HG03460 (cell line): ENCODE data around the gene HOMER3.

Experiments used
- ATAC-seq: cut with Tn5 transposase; IDR thresholded peaks from one replicate; pipeline ENCODE4 v1.9.1; 2021; ENCODE audit not compliant: unreplicated experiment

The HOMER3 gene

DNA sequence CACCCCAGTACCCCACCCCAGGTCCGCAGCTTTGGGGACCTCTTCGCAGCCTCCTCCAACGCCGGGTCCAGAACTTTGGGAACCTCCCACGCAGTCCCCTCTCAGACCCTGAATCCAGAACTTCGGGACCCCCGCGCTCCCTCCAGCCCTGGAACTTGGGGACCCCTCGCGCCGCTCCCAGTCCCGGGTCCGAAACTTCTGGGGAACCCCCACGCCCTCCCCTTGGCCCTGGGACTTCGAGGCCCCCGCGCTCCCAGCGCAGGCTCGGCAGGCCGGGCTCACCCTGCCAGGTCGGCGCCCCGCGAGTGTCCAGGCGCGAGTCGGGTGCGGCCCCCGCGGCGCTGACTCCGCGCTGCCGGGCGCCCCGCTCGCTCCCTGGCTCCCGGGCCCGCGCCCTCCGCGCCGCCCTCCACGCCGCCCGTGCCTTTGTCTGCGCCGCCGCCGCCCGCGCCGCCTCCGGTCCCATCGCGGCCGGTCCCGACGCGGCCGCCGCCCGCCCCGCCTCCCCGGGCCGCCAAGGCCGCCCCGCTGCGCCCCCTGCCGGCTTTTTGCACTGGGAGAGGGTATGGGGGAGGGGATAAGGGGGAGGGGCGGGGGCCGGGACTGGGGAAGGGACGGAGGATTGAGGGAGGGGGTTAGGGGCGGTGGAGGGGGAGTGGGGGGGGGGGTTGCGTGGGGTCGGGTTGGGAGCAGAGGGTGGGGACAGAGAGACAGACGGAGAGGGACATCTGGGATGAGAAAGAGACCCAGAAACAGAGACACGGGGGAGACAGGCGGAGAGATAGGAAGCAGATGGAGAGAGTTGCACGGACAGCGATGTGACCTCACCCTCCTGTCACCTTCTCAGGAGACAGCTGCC is at the start of gene HOMER3:
Gene HOMER3, minus strand, starts transcription at position 449 of the 859 bp plus-strand sequence. CDS start 2,235 bp downstream, outside the sequence.
- no peak for ATAC-seq

GRCh38 chr19:18990128-18990708 is 49.2 kb upstream of the HOMER3 start:
- ATAC-seq, result no peak

GRCh38 chr19:18989316-18989715 is 48.3 kb upstream of the HOMER3 start:
- no peak for ATAC-seq

- ATAC-seq, result no peak
Observed at GRCh38 chr19:18987456-18987855, 46.4 kb upstream of the HOMER3 start.

- no peak for ATAC-seq
Observed at GRCh38 chr19:18985257-18985656, 44.2 kb upstream of the HOMER3 start.

- ATAC-seq, result no peak
Observed at GRCh38 chr19:18984251-18984650, 43.2 kb upstream of the HOMER3 start.

DNA sequence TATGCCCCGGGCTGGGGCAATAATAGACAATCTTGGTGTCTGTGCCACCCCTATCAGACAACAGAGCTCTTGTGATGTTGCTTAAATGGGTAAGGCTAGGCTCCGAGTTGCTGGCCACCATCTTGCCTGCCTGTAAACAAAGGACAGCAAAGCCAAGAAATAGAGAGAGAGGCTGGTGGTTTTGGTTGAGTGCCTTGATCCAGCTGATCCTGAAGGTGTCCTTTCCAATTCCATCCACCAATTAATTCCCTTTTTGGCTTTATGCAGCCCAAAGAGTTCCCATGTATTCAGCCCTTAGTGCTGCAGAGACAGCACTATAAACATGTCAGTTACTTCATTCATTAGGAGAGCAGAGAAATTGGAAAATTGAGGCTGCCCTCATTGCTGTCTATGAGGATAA is 41.7 kb upstream of the HOMER3 start:
- no peak for ATAC-seq

GRCh38 chr19:18980432-18981020 is 39.5 kb upstream of the HOMER3 start:
- ATAC-seq, result no peak

GRCh38 chr19:18978616-18979015 is 37.6 kb upstream of the HOMER3 start:
- no peak for ATAC-seq

DNA sequence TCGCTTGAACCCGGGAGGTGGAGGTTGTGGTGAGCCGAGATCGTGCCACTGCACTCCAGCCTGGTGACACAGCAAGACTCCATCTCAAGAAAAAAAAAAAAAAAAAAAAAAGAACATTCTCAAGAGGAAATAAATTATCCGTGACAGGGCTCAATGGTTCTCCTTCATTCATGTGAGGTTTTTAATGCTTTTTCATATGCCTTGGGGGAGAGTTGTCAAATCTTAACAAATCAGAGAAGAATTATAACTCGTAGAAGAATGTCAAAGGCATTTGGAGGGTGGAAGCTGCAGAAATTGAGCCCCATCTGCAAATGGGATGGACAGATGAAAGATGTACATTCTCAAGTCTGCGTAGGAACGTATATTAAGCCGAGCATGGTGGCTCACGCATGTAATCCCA is 34.9 kb upstream of the HOMER3 start:
- no peak for ATAC-seq

GRCh38 chr19:18975011-18975410 is 34.0 kb upstream of the HOMER3 start:
- no peak for ATAC-seq

GRCh38 chr19:18972851-18973250 is 31.8 kb upstream of the HOMER3 start:
- no peak for ATAC-seq

GRCh38 chr19:18972301-18972811 is 31.3 kb upstream of the HOMER3 start:
- no peak for ATAC-seq

DNA sequence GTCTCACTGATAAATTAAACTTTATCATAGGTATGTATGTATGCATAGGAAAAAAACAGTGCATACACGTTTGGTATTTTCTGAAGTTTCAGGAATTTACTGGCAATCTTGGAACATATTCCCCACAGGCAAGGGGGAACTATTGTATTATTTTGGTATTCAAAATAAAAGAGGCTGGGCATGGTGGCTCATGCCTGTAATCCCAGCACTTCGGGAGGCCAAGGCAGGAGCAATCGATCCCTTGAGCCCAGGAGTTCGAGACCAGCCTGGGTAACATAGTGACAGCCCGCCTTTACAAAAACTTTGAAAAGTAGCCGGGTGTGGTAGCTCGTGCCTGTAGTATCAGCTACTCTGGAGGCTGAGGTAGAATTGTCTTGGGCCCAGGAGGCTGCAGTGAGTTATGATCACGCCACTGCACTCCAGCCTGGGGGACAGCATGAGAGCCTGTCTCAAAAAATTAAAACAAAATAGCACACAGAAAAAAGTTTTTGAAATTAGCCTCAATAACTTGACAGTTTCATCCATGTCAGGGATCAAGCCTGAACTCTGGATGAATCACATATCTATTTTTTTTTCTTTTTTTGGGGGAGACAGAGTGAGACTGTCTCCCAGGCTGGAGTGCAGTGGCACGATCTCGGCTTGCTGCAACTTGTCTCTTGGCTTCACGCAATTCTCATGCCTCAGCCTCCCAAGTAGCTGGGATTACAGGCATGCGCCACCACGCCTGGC is 29.1 kb upstream of the HOMER3 start:
- no peak for ATAC-seq

DNA sequence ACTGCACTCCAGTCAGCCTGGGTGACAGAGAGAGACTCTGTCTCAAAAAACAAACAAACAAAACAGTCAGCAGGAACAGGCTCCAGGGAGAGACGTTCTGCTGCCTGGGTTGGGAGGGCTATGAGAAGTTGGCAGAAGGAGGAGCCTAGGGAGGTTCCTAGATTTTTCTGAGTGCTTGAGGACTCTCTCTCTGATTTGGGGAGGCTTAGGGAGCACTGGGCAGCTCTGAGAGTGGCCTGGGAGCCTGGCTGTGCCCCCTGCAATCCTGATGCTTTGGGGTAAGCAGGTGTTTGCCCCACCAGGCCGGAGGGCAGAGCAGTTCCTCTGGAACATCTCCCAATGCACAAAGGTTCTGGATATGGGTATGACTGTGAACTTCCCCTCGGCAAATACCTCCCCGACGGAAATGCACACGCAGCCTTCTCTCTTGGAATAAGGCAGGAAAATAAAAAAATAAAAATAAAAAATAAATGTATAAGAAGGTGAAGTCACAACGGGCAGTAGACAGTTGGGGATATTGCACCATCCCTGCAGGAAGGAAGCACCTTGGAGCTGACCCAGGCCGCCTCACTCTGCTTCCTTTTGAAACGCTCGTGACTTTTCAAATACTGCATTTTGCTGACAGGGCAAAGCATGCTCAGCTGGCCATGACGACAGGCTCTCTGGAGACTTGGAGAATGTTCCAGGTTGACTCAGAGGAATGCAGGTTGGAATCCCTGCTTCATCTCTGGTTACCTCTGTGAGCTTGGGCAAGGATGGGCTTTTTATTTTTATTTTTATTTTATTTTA is 26.5 kb upstream of the HOMER3 start:
- no peak for ATAC-seq

- no peak for ATAC-seq
Observed at GRCh38 chr19:18966307-18966706, 25.3 kb upstream of the HOMER3 start.

DNA sequence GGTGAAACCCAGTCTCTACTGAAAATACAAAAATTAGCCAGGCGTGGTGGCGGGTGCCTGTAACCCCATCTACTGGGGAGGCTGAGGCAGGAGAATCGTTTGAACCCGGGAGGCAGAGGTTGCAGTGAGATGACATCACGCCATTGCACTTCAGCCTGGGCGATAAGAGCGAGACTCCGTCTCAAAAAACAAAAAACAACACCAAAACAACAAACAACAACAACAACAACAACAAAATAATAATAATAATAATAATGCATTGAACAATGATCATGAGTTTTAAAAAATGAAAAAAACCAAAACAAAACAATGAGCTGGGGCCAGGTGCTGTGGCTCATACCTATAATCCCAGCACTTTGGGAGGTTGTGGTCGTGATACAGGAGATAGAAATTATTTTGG is 23.1 kb upstream of the HOMER3 start:
- no peak for ATAC-seq

GRCh38 chr19:18961767-18962620 is 21.0 kb upstream of the HOMER3 start:
- no peak for ATAC-seq

DNA sequence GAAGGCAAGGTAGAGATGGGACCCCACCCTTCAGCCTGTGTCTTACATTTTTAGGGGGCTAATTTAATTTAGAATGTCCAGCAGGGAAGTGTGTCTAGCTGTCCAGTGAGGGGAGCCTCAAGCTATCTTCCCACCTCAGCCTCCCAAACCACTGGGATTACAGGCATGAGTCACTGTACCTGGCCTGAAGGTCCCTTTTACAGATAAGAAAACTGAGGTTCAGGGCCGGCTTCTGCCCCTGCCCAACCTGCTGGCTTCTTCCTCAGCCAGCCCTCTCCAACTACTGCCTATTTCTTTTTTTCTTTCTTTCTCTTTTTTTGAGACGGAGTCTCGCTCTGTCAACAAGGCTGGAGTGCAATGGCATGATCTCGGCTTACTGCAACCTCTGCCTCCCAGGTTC is 19.4 kb upstream of the HOMER3 start:
- no peak for ATAC-seq

- ATAC-seq, result no peak
Observed at GRCh38 chr19:18955042-18955441, 14.0 kb upstream of the HOMER3 start.
